ENCODE results near the gene ZFR.

ZFR gene

GRCh38 chr5:32388432-32389129, 56.0 kb downstream of the ZFR start:
- no peak for TF ChIP-seq SIN3A (IDR thresholded peaks at IDR 0.05; ENCODE audit: borderline replicate concordance, insufficient read depth, low read length)
- TF ChIP-seq POLR2AphosphoS5 (IDR thresholded peaks at IDR 0.05; ENCODE audit: low read depth, low read length), result no peak
- no peak for TF ChIP-seq REST (IDR thresholded peaks at IDR 0.05; ENCODE audit: insufficient read depth in 1 of 2, low read depth in 2 of 2, low read length in 2 of 2)
- no peak for TF ChIP-seq TAF1 (IDR thresholded peaks at IDR 0.05; ENCODE audit: borderline replicate concordance, insufficient read depth, low read length)
- TF ChIP-seq FOXP2 (optimal IDR thresholded peaks at IDR 0.05; ENCODE audit: borderline replicate concordance, extremely low read depth, extremely low read length, insufficient read depth), result no peak

- TF ChIP-seq POLR2AphosphoS5 (IDR thresholded peaks at IDR 0.05; ENCODE audit: low read depth, low read length) (no peak), TAF1 (IDR thresholded peaks at IDR 0.05; ENCODE audit: borderline replicate concordance, insufficient read depth, low read length) (no peak), SIN3A (IDR thresholded peaks at IDR 0.05; ENCODE audit: borderline replicate concordance, insufficient read depth, low read length) (no peak), FOXP2 (optimal IDR thresholded peaks at IDR 0.05; ENCODE audit: borderline replicate concordance, extremely low read depth, extremely low read length, insufficient read depth) (no peak), REST (IDR thresholded peaks at IDR 0.05; ENCODE audit: insufficient read depth in 1 of 2, low read depth in 2 of 2, low read length in 2 of 2) (no peak)
Observed at GRCh38 chr5:32387841-32388240, 56.7 kb downstream of the ZFR start.

GRCh38 chr5:32387211-32387610, 57.3 kb downstream of the ZFR start:
- TF ChIP-seq REST (IDR thresholded peaks at IDR 0.05; ENCODE audit: insufficient read depth in 1 of 2, low read depth in 2 of 2, low read length in 2 of 2), result no peak
- TF ChIP-seq FOXP2 (optimal IDR thresholded peaks at IDR 0.05; ENCODE audit: borderline replicate concordance, extremely low read depth, extremely low read length, insufficient read depth), result no peak
- no peak for TF ChIP-seq TAF1 (IDR thresholded peaks at IDR 0.05; ENCODE audit: borderline replicate concordance, insufficient read depth, low read length)
- TF ChIP-seq SIN3A (IDR thresholded peaks at IDR 0.05; ENCODE audit: borderline replicate concordance, insufficient read depth, low read length), result no peak
- no peak for TF ChIP-seq POLR2AphosphoS5 (IDR thresholded peaks at IDR 0.05; ENCODE audit: low read depth, low read length)

GRCh38 chr5:32384621-32385020, 59.9 kb downstream of the ZFR start:
- TF ChIP-seq POLR2AphosphoS5 (IDR thresholded peaks at IDR 0.05; ENCODE audit: low read depth, low read length) (no peak), SIN3A (IDR thresholded peaks at IDR 0.05; ENCODE audit: borderline replicate concordance, insufficient read depth, low read length) (no peak), FOXP2 (optimal IDR thresholded peaks at IDR 0.05; ENCODE audit: borderline replicate concordance, extremely low read depth, extremely low read length, insufficient read depth) (no peak), REST (IDR thresholded peaks at IDR 0.05; ENCODE audit: insufficient read depth in 1 of 2, low read depth in 2 of 2, low read length in 2 of 2) (no peak), TAF1 (IDR thresholded peaks at IDR 0.05; ENCODE audit: borderline replicate concordance, insufficient read depth, low read length) (no peak)
